Right lobe of liver (tissue), 4 donors: ENCODE results near the gene TLE3.

Source experiments
- CTCF ChIP-seq, 4 donors: fragments of 200-600 bp in 3 of 4; fragments of 450-650 bp in 1 of 4; IDR thresholded peaks; one replicate each; pipeline versions ENCODE4 v1.5.1 to v1.8.0; 2016 to 2022; ENCODE audit warnings: antibody characterized with exemption in 4 of 4, mild to moderate bottlenecking in 2 of 4
- POLR2A ChIP-seq: fragments of 450-650 bp; IDR thresholded peaks from one replicate; pipeline ENCODE4 v1.6.1; 2017; ENCODE audit warnings: antibody characterized with exemption, mild to moderate bottlenecking
- donor health status: DM: no; HTN: no; CAD: no.
- donor health status: DM: no; HTN: no; CAD: no.
- donor health status: DM: no; HTN: yes; CAD: no.

DNA sequence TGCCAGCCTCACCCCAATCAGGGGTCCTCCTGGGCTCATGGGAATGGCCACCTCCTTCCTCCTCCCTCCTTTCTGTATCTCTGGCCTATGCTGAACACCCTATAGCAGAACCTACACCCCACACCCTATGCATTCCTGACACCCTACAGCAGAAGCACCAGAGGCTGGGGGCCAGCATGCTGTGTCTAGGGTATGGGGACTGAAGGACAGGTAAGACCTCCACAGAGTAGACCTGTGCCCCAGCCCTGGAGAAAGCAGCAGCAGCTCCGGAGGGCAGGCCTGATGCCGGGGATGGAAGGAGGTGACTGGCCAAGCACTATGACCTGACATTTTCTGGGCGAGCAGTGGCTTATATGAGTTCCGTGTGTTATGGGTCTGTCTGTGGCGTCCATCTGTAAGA lies 66.9 kb downstream of the TLE3 start:
- TF ChIP-seq CTCF (IDR thresholded peaks at IDR 0.05) = no peak
- no peak for TF ChIP-seq POLR2A
